Left ventricle myocardium inferior (tissue), 1 donor: ENCODE measurements around the gene ZNF684. TPM values are rescaled to one million over a fixed set of nuclear protein-coding genes. Genes with fewer than 3 reads are reported as not detected.
"Not testable (repeated sequence)": the region's sequence is repeated elsewhere in the genome, so short reads cannot be mapped to it uniquely, and the experiment has no call there.

Source experiments
- DNase-seq: peaks from one replicate; pipeline ENCODE4 v3.0.0-alpha.2; 2020
- H3K27ac ChIP-seq: fragments of 200-600 bp; replicated peaks from 2 replicates; pipeline ENCODE4 v1.8.0; 2021
- H3K27me3 ChIP-seq: fragments of 200-600 bp; 2 replicates; pipeline ENCODE4 v1.8.0; 2021; ENCODE audit warnings: low read depth
- H3K36me3 ChIP-seq: fragments of 200-600 bp; 2 replicates; pipeline ENCODE4 v1.8.0; 2021
- H3K4me1 ChIP-seq: fragments of 200-600 bp; 2 replicates; pipeline ENCODE4 v1.8.0; 2021
- H3K4me3 ChIP-seq: fragments of 200-600 bp; 2 replicates; pipeline ENCODE4 v1.8.0; 2021; ENCODE audit warnings: mild to moderate bottlenecking, moderate library complexity
- H3K9me3 ChIP-seq: fragments of 200-600 bp; replicated peaks from 2 replicates; pipeline ENCODE4 v1.8.0; 2021
- intact Hi-C: fragments of 100-400 bp; cut with micrococcal nuclease; formaldehyde crosslinking; loops from one replicate; pipeline ENCODE4 v1.11.0; 2022
- long read RNA-seq: library from polyadenylated mRNA; unstranded; transcript quantifications from one replicate; pipeline ENCODE4 v2.0.0, GENCODE V29; 2021
- total RNA-seq: library from RNA; stranded (reverse); fragmentation: NEBNext Ultra II Directional; extraction: Animal tissue kit (Norgen Biotek cat#: 25700); gene quantifications from one replicate; pipeline ENCODE4 v1.2.1, GENCODE V29; 2021
- TF ChIP-seq, protein P1 (sequence below): fragments of 200-600 bp; IDR thresholded peaks from 2 replicates; pipeline ENCODE4 v1.8.0; 2021; ENCODE audit warnings: antibody characterized with exemption, mild to moderate bottlenecking, borderline replicate concordance
- donor health status: DM: no; HTN: yes; CAD: no; lungs with severe emphysema.

Gene ZNF684
- total RNA-seq, result 7.8 TPM
- long read RNA-seq, partial matches to known transcripts, result 0 of 7 reads
- long read RNA-seq, other reads (novel, unspliced or antisense), result 2 of 7 reads

DNA sequence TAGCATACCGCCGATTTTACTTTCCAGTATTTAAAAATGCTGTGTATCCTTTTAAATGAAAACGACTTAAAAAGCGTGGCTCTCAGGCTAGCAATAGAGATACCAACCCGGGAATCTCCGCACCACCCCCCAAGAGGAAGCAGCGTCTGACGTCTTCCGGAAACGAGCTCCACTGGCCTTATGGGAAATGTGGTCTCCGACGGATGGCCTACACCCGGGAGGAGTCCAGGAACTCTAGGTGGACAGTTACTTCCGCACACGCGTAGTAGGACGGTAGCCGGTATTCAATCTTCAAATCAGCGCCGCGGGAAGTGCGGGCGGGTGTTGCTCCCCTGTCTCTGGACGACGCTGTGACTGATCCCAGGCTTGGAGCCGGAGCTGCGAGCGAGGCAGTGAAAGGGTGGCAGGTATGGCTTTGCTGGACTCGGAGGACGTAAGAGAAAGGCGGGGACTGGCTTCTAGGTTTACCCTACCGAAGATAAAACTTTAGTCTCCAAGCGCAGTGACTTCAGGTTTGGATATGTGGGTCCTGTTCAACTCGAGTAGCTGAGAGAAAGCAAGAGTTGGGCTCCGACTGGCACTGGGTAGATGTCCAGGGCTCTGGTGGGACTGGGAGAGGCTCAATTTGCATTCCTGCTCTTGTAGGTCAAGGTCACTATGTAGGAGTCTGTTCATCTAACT, at the start of gene ZNF684:
ZNF684 (plus strand) TSS at position 257 of the 681 bp plus-strand sequence. CDS start 1,530 bp downstream, outside the sequence.
- DNase-seq, result peak; percentile 85
- Histone ChIP-seq H3K4me1 (peaks cover 28% of the 10 kb centered on the region), H3K27me3 (no peaks in the 10 kb centered on the region), H3K27ac (peak within 1 kb of the TSS; percentile 91), H3K4me3 (peak within 1 kb of the TSS; percentile 76), H3K36me3 (peaks cover 12% of the 10 kb centered on the region), H3K9me3 (no peaks in the 10 kb centered on the region)
- TF ChIP-seq, protein P1, sequence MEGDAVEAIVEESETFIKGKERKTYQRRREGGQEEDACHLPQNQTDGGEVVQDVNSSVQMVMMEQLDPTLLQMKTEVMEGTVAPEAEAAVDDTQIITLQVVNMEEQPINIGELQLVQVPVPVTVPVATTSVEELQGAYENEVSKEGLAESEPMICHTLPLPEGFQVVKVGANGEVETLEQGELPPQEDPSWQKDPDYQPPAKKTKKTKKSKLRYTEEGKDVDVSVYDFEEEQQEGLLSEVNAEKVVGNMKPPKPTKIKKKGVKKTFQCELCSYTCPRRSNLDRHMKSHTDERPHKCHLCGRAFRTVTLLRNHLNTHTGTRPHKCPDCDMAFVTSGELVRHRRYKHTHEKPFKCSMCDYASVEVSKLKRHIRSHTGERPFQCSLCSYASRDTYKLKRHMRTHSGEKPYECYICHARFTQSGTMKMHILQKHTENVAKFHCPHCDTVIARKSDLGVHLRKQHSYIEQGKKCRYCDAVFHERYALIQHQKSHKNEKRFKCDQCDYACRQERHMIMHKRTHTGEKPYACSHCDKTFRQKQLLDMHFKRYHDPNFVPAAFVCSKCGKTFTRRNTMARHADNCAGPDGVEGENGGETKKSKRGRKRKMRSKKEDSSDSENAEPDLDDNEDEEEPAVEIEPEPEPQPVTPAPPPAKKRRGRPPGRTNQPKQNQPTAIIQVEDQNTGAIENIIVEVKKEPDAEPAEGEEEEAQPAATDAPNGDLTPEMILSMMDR, result no peak
- intact Hi-C loops, result no loop called here

DNA sequence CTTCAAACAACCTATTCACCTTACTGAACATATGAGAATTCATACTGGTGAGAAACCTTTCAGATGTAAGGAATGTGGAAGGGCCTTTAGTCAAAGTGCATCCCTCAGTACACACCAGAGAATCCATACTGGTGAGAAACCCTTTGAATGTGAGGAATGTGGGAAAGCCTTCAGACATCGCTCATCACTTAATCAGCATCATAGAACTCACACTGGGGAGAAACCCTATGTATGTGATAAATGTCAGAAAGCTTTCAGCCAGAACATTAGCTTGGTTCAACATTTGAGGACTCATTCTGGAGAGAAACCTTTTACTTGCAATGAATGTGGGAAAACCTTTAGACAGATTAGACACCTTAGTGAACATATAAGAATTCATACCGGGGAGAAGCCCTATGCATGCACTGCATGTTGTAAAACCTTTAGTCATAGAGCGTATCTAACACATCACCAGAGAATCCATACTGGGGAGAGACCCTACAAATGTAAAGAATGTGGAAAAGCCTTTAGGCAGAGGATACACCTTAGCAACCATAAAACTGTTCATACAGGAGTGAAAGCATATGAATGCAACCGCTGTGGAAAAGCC, 36.0 kb upstream of the ZNF684 start:
- TF ChIP-seq, protein P1, result no peak
- Histone ChIP-seq H3K9me3 (peaks cover 92% of the 10 kb centered on the region), H3K4me1 (no peaks in the 10 kb centered on the region), H3K27ac (no peak overlapping the region), H3K27me3 (no peaks in the 10 kb centered on the region), H3K36me3 (peaks cover 88% of the 10 kb centered on the region), H3K4me3 (no peak overlapping the region)
- intact Hi-C loops, result no loop called here
- DNase-seq, result no peak

DNA sequence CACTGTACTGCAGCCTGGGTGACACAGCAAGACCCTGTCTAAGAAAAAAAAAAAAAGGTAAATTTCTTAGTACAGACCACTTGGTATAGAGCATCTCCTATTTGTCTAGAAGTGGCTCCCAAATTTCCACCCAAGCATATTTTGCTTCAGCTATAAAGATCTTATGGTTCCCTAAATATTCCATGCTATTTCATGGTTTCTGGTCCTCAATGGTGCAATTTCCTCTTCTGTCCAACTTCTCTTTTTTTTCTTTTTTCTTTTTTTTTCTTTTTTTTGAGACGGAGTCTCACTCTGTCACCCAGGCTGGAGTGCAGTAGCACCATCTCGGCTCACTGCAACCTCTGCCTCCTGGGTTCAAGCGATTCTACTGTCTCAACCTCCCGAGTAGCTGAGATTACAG, 28.8 kb upstream of the ZNF684 start:
- Histone ChIP-seq H3K36me3 (peaks cover 36% of the 10 kb centered on the region), H3K9me3 (peaks cover 64% of the 10 kb centered on the region)
- DNase-seq, H3K27me3 ChIP-seq, H3K4me1 ChIP-seq, H3K4me3 ChIP-seq, H3K27ac ChIP-seq, intact Hi-C loops: not testable (repeated sequence)

DNA sequence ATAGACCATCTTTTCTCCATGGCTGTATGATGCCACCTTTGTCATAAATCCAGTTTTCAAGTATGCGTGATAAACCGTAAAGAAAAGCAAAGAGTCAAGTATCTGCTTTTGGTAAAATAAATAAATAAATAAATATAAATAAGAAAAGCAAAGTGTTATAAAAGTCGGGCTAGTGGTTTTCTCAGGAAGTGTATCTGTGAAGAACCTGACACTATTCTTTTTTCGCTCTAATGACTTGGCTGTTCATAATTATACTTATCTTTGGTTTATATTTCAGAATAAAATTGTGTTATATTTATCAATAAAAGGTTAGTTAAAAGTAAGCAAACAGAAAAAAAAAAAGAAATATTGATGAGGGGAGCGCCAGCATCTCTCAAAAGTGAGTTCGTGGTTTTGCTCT, 23.5 kb upstream of the ZNF684 start:
- no peak for DNase-seq
- Histone ChIP-seq H3K36me3 (peaks cover 2% of the 10 kb centered on the region), H3K27me3 (no peaks in the 10 kb centered on the region), H3K4me1 (peaks cover 28% of the 10 kb centered on the region), H3K4me3 (peak overlapping the region; percentile 86), H3K27ac (peak overlapping the region; percentile 83), H3K9me3 (peaks cover 26% of the 10 kb centered on the region)
- TF ChIP-seq, protein P1, result no peak
- intact Hi-C loops, result no loop called here

DNA sequence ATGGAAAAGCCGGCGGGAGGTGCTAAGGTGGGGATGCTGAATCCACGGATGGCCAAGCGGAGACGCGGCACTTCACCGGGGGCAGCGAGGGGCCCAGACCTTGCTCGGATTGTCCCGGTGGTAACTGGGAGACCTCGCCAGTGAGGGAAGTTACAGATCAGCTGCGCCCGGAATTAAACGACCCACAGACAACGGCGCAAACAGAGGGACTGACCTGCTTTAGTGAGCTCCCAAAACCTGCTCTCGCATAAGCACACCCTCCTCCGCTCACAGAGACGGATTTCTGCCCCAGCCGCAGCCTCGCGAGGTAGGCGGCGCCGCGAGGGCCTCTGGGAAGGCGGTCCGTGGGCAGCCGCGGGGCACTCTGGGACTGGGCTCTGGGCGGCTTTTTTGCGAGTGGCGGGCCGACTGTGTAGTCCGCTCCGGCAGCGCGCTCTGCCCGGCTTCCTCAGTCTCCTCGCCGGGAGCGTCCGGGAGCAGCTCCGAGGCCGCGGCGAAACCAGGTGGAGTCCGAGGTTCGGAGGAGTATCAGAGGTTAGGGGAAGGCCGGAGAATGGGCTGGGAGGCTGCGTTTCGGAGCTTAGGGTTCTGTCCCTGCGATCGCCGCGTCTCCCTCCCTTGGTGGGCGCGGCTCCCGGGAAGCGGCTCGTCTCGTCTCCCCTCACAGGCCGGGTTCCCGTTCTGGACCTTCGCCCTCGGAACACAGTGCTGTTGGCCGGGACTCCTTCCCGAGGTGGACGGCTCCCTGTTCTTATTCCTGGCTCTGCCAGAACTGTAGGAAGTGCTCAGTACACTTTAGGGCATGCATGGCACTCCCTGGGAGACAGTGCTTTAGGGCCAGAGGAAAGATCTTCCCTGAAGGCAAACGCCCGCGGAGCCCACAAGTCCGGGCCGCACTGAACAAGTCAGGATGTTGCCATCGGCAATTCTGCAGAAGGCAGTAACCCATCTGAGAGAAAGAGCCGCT, 22.8 kb upstream of the ZNF684 start, which contains the start of gene EXO5:
EXO5 (plus strand) TSS at position 393 of the 967 bp plus-strand sequence. CDS start 5,778 bp downstream, outside the sequence.
- H3K27me3 ChIP-seq, result no peaks in the 10 kb centered on the region
- TF ChIP-seq, protein P1, result no peak
- peak within 1 kb of the TSS; percentile 83 for H3K27ac ChIP-seq
- H3K9me3 ChIP-seq, result peaks cover 25% of the 10 kb centered on the region
- H3K36me3 ChIP-seq, result no peaks in the 10 kb centered on the region
- intact Hi-C loops, result no loop called here
- peak within 1 kb of the TSS; percentile 86 for H3K4me3 ChIP-seq
- DNase-seq, result peak; percentile 86
- peaks cover 28% of the 10 kb centered on the region for H3K4me1 ChIP-seq
